HepG2 (cell line): ENCODE measurements around the gene PROC. TPM values are rescaled to one million over a fixed set of nuclear protein-coding genes. Genes with fewer than 3 reads are reported as not detected.

Source experiments
- ISX ChIP-seq: sonication (generic); formaldehyde crosslinking; conservative IDR thresholded peaks from 2 replicates; pipeline ENCODE4 v1.5.0; 2020; ENCODE audit warnings: missing genetic modification reagents
- NONO ChIP-seq, 2 experiments: fragments of 450-650 bp in 1 of 2; sonication (generic) in 1 of 2; formaldehyde crosslinking in 1 of 2; IDR thresholded peaks in 1 of 2; conservative IDR thresholded peaks in 1 of 2; 2 replicates each; pipeline versions ENCODE4 v1.6.1 to v1.8.0; 2017 to 2022; ENCODE audit warnings: mild to moderate bottlenecking in 1 of 2, missing genetic modification reagents in 1 of 2, moderate library complexity in 1 of 2
- NR2F2 ChIP-seq: IDR thresholded peaks from 2 replicates; pipeline ENCODE4 v1.6.1; 2012; ENCODE audit warnings: low read depth, inconsistent platforms, borderline replicate concordance
- RFX3 ChIP-seq: IDR thresholded peaks from 2 replicates; pipeline ENCODE4 v1.6.1; 2016; ENCODE audit warnings: missing biosample characterization, missing genetic modification reagents
- TCF7L2 ChIP-seq: IDR thresholded peaks from 2 replicates; pipeline ENCODE4 v1.6.1; 2011; ENCODE audit warnings: mild to moderate bottlenecking, low read depth, low read length, moderate library complexity
- ZBTB7B ChIP-seq: sonication (generic); formaldehyde crosslinking; IDR thresholded peaks from 2 replicates; pipeline ENCODE4 v1.4.0; 2020; ENCODE audit warnings: missing genetic modification reagents
- ZFP62 ChIP-seq: sonication (generic); formaldehyde crosslinking; IDR thresholded peaks from 2 replicates; pipeline ENCODE4 v1.4.0; 2020; ENCODE audit warnings: missing genetic modification reagents
- ZNF253 ChIP-seq: sonication (generic); formaldehyde crosslinking; IDR thresholded peaks from 2 replicates; pipeline ENCODE4 v1.8.0; 2022; ENCODE audit warnings: mild to moderate bottlenecking, missing genetic modification reagents, borderline replicate concordance
- ZNF343 ChIP-seq: sonication (generic); formaldehyde crosslinking; IDR thresholded peaks from 2 replicates; pipeline ENCODE4 v1.4.0; 2020; ENCODE audit warnings: mild to moderate bottlenecking, missing genetic modification reagents
- polyA plus RNA-seq, 8 experiments: library from polyadenylated mRNA; depleted of rRNA in 3 of 8; stranded (reverse) in 7 of 8; unstranded in 1 of 8; fragments of >200 nt; fragmentation: Illumina TruSeq in 4 of 8; extraction: Trizol in 4 of 8; gene quantifications; 2 replicates each; pipeline versions ENCODE4 v1.2.1 to v1.2.3, GENCODE V29; 2011 to 2016; ENCODE audit warnings: low read depth in 4 of 8, missing spikeins in 1 of 8, mixed read lengths in 1 of 8; ENCODE audit not compliant: insufficient read depth in 1 of 8
- total RNA-seq, 5 experiments: library from RNA; depleted of rRNA; stranded (reverse); fragments of >200 nt; fragmentation: Illumina TruSeq; extraction: Trizol; gene quantifications; 2 replicates each; pipeline ENCODE4 v1.2.3, GENCODE V29; 2016; ENCODE audit warnings: low read depth in 1 of 5
- TF ChIP-seq, protein P1 (sequence below): sonication (generic); formaldehyde crosslinking; IDR thresholded peaks from 2 replicates; pipeline ENCODE4 v1.4.0; 2020; ENCODE audit warnings: missing genetic modification reagents
- TF ChIP-seq, protein P2 (sequence below): sonication (generic); formaldehyde crosslinking; IDR thresholded peaks from 2 replicates; pipeline ENCODE4 v1.8.1; 2023; ENCODE audit warnings: mild to moderate bottlenecking, missing genetic modification reagents
- TF ChIP-seq, protein P3 (sequence below): sonication (generic); formaldehyde crosslinking; IDR thresholded peaks from 2 replicates; pipeline ENCODE4 v1.4.0; 2020; ENCODE audit warnings: missing genetic modification reagents, borderline replicate concordance

The PROC gene
- total and polyA plus RNA-seq, 2 of the 13 experiments (the other 11 are each of a cell fraction or from before 2014, with no cell fraction given): 134 to 185 TPM

DNA sequence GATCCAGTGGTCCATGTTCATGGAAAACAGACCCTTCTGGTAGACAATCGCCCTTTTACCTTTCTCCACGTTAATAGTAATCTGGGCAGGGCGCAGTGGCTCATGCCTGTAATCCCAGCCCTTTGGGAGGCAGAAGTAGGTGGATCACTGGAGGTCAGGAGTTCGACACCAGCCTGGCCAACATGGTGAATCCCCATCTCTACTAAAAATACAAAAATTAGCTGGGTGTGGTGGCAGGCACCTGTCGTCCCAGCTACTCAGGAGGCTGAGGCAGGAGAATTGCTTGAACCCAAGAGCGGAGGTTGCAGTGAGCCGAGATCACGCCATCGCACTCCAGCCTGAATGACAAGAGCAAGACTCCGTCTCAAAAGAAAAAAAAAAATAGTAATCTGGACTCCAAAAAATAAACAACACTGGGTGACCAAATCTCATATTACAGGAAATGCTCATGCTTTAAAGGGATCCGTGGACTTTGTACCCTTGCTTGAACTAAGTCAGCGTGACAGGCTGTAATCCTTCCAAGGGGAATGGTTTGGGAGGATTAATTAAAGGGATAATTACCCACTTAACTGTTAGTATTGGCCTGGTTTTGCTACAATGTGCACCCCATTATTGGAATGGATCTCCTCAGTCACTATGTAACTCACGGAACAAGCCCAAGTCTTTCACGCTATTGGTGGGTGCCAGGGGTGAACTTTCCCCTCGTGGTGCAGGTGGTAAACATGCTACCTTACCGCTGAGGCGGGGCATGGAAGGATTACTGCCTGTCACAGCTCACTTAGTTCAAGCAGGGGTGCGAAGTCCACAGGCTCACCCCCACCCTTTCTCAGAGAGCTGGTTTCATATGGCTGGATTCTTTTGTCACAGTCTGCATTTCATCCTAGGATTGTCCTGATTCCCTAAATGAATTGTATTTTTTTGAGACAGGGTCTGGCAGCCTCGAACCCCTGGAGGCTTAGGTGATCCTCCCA lies 36.7 kb downstream of the PROC start (continued):
- TF ChIP-seq, protein P1, sequence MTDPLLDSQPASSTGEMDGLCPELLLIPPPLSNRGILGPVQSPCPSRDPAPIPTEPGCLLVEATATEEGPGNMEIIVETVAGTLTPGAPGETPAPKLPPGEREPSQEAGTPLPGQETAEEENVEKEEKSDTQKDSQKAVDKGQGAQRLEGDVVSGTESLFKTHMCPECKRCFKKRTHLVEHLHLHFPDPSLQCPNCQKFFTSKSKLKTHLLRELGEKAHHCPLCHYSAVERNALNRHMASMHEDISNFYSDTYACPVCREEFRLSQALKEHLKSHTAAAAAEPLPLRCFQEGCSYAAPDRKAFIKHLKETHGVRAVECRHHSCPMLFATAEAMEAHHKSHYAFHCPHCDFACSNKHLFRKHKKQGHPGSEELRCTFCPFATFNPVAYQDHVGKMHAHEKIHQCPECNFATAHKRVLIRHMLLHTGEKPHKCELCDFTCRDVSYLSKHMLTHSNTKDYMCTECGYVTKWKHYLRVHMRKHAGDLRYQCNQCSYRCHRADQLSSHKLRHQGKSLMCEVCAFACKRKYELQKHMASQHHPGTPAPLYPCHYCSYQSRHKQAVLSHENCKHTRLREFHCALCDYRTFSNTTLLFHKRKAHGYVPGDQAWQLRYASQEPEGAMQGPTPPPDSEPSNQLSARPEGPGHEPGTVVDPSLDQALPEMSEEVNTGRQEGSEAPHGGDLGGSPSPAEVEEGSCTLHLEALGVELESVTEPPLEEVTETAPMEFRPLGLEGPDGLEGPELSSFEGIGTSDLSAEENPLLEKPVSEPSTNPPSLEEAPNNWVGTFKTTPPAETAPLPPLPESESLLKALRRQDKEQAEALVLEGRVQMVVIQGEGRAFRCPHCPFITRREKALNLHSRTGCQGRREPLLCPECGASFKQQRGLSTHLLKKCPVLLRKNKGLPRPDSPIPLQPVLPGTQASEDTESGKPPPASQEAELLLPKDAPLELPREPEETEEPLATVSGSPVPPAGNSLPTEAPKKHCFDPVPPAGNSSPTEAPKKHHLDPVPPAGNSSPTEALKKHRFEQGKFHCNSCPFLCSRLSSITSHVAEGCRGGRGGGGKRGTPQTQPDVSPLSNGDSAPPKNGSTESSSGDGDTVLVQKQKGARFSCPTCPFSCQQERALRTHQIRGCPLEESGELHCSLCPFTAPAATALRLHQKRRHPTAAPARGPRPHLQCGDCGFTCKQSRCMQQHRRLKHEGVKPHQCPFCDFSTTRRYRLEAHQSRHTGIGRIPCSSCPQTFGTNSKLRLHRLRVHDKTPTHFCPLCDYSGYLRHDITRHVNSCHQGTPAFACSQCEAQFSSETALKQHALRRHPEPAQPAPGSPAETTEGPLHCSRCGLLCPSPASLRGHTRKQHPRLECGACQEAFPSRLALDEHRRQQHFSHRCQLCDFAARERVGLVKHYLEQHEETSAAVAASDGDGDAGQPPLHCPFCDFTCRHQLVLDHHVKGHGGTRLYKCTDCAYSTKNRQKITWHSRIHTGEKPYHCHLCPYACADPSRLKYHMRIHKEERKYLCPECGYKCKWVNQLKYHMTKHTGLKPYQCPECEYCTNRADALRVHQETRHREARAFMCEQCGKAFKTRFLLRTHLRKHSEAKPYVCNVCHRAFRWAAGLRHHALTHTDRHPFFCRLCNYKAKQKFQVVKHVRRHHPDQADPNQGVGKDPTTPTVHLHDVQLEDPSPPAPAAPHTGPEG: peak; percentile 61; the same call in 1 of the 2 replicates
- TF ChIP-seq, protein P2, sequence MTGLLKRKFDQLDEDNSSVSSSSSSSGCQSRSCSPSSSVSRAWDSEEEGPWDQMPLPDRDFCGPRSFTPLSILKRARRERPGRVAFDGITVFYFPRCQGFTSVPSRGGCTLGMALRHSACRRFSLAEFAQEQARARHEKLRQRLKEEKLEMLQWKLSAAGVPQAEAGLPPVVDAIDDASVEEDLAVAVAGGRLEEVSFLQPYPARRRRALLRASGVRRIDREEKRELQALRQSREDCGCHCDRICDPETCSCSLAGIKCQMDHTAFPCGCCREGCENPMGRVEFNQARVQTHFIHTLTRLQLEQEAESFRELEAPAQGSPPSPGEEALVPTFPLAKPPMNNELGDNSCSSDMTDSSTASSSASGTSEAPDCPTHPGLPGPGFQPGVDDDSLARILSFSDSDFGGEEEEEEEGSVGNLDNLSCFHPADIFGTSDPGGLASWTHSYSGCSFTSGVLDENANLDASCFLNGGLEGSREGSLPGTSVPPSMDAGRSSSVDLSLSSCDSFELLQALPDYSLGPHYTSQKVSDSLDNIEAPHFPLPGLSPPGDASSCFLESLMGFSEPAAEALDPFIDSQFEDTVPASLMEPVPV: no peak
- no peak for TF ChIP-seq ZNF253
- peak; percentile 75 for TF ChIP-seq NR2F2
- peak; percentile 84 for TF ChIP-seq ZBTB7B (CRISPR knock-in tag)
- TF ChIP-seq RFX3 (CRISPR knock-in tag): peak; percentile 44; the same call in 1 of the 2 replicates
- TF ChIP-seq, protein P3, sequence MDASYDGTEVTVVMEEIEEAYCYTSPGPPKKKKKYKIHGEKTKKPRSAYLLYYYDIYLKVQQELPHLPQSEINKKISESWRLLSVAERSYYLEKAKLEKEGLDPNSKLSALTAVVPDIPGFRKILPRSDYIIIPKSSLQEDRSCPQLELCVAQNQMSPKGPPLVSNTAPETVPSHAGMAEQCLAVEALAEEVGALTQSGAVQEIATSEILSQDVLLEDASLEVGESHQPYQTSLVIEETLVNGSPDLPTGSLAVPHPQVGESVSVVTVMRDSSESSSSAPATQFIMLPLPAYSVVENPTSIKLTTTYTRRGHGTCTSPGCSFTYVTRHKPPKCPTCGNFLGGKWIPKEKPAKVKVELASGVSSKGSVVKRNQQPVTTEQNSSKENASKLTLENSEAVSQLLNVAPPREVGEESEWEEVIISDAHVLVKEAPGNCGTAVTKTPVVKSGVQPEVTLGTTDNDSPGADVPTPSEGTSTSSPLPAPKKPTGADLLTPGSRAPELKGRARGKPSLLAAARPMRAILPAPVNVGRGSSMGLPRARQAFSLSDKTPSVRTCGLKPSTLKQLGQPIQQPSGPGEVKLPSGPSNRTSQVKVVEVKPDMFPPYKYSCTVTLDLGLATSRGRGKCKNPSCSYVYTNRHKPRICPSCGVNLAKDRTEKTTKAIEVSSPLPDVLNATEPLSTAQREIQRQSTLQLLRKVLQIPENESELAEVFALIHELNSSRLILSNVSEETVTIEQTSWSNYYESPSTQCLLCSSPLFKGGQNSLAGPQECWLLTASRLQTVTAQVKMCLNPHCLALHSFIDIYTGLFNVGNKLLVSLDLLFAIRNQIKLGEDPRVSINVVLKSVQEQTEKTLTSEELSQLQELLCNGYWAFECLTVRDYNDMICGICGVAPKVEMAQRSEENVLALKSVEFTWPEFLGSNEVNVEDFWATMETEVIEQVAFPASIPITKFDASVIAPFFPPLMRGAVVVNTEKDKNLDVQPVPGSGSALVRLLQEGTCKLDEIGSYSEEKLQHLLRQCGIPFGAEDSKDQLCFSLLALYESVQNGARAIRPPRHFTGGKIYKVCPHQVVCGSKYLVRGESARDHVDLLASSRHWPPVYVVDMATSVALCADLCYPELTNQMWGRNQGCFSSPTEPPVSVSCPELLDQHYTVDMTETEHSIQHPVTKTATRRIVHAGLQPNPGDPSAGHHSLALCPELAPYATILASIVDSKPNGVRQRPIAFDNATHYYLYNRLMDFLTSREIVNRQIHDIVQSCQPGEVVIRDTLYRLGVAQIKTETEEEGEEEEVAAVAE (CRISPR knock-in tag): peak; percentile 95
- TF ChIP-seq ZNF343 (CRISPR knock-in tag): peak; percentile 88; the same call in 1 of the 2 replicates
- TF ChIP-seq TCF7L2: no peak
- TF ChIP-seq NONO (IDR thresholded peaks at IDR 0.05): no peak
- peak; percentile 89 for TF ChIP-seq NONO (CRISPR knock-in tag; conservative IDR thresholded peaks at IDR 0.05)
- no peak for TF ChIP-seq ZFP62 (CRISPR knock-in tag)
- no peak; the same call in 1 of the 2 replicates for TF ChIP-seq ISX (CRISPR knock-in tag)
